ENCODE measurements around the gene ZPBP. TPM values are rescaled to one million over a fixed set of nuclear protein-coding genes. Genes with fewer than 3 reads are reported as not detected.

The ZPBP gene
- total and polyA plus RNA-seq, 2 donors (not counting 3 experiments of a cell fraction or from before 2014, with no cell fraction given) = not detected

DNA sequence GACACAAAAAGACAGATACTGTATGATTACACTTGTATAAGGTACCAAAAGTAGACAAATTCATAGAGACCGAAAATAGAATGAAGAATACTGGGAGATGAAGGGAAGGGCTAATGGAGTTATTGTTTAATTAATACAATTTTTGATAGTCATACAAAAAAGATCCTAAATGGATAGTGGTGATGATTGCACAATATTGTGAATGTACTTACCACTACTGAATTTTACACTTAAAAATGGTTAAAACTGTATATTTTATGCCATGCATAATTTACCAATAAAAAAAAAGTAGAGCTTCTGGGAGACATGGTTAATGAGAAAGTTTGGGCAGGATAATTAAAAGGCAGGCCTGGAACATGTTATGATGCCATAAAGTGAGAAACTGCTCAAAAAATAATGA lies 119.0 kb downstream of the ZPBP start:
- DNase-seq (ENCODE audit: low read depth, low spot score) (no peak), FAIRE-seq (no peak)
- Histone ChIP-seq H3K9me1 (replicated peaks; ENCODE audit: control insufficient read depth, extremely low read depth, insufficient read depth, low read length) (no peaks in the 10 kb centered on the region), H2AFZ (ENCODE audit: low read depth, low read length) (no peak overlapping the region), H3K4me2 (ENCODE audit: insufficient read depth, low read length) (no peak overlapping the region), H3K27me3 (ENCODE audit: control insufficient read depth in 2 of 2, insufficient read depth in 2 of 2, low read length in 2 of 2) (no peaks in the 10 kb centered on the region), H3K36me3 (ENCODE audit: control insufficient read depth in 2 of 2, extremely low read depth in 1 of 2, insufficient read depth in 2 of 2, low read length in 2 of 2) (no peaks in the 10 kb centered on the region), H3K9ac (replicated peaks; ENCODE audit: extremely low read depth, insufficient read depth, low read length) (no peak overlapping the region), H3K4me1 (ENCODE audit: control insufficient read depth, extremely low read depth, insufficient read depth, low read length) (no peaks in the 10 kb centered on the region), H3K9me3 (replicated peaks; ENCODE audit: control insufficient read depth, insufficient read depth, low read length) (no peaks in the 10 kb centered on the region), H3K79me2 (ENCODE audit: control insufficient read depth, insufficient read depth, low read length) (no peaks in the 10 kb centered on the region), H3K4me3 (replicated peaks in 1 of 3; ENCODE audit: insufficient read depth in 1 of 3, low read depth in 1 of 3, low read length in 3 of 3) (no peak overlapping the region), H3K27ac (ENCODE audit: insufficient read depth, low read depth, low read length) (no peak overlapping the region), H4K20me1 (replicated peaks; ENCODE audit: control insufficient read depth, extremely low read depth, insufficient read depth, low read length) (no peaks in the 10 kb centered on the region)
- intact Hi-C loops (cut with micrococcal nuclease) (no loop called here), dilution Hi-C loops (cut with MboI; ENCODE audit: extremely low pct_ligation_motif_present, low sequenced_read_pairs) (no loop called here)
- ChIA-PET CTCF (no interaction called here), POLR2A (no interaction called here)
- no peak for TF ChIP-seq POLR2A (IDR thresholded peaks at IDR 0.05; ENCODE audit: low read depth, low read length)
- no peak for TF ChIP-seq POLR2AphosphoS5 (IDR thresholded peaks at IDR 0.05; ENCODE audit: insufficient read depth, low read depth, low read length)
- TF ChIP-seq, protein P1, sequence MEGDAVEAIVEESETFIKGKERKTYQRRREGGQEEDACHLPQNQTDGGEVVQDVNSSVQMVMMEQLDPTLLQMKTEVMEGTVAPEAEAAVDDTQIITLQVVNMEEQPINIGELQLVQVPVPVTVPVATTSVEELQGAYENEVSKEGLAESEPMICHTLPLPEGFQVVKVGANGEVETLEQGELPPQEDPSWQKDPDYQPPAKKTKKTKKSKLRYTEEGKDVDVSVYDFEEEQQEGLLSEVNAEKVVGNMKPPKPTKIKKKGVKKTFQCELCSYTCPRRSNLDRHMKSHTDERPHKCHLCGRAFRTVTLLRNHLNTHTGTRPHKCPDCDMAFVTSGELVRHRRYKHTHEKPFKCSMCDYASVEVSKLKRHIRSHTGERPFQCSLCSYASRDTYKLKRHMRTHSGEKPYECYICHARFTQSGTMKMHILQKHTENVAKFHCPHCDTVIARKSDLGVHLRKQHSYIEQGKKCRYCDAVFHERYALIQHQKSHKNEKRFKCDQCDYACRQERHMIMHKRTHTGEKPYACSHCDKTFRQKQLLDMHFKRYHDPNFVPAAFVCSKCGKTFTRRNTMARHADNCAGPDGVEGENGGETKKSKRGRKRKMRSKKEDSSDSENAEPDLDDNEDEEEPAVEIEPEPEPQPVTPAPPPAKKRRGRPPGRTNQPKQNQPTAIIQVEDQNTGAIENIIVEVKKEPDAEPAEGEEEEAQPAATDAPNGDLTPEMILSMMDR (IDR thresholded peaks at IDR 0.05; ENCODE audit: extremely low read depth in 1 of 2, insufficient read depth in 1 of 2, low read depth in 1 of 2, low read length in 2 of 2) = no peak
- no peak for TF ChIP-seq MYC (IDR thresholded peaks at IDR 0.05; ENCODE audit: low read depth, low read length)
- TF ChIP-seq FOS (IDR thresholded peaks at IDR 0.05; ENCODE audit: borderline replicate concordance, insufficient read depth, low read length) = no peak
- TF ChIP-seq, protein P2, sequence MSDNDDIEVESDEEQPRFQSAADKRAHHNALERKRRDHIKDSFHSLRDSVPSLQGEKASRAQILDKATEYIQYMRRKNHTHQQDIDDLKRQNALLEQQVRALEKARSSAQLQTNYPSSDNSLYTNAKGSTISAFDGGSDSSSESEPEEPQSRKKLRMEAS (IDR thresholded peaks at IDR 0.05; ENCODE audit: insufficient read depth, insufficient read length) = no peak
- TF ChIP-seq JUN (IDR thresholded peaks at IDR 0.05; ENCODE audit: borderline replicate concordance, insufficient read depth, insufficient read length, low read depth) = no peak
- TF ChIP-seq GATA2 (IDR thresholded peaks at IDR 0.05; ENCODE audit: insufficient read depth, insufficient read length, low read depth, low read length) = no peak
- TF ChIP-seq EZH2 (IDR thresholded peaks at IDR 0.05; ENCODE audit: borderline replicate concordance, low read depth, low read length, severe bottlenecking) = no peak
- BruUV-seq (replicated peaks) = no TSS peak

Data from endothelial cell of umbilical vein (primary cell).